Left hindlimb (tissue), 1 donor: ENCODE results near the gene ACTN4.

ENCODE experiments used
- DNase-seq: peaks from one replicate; pipeline ENCODE4 v3.0.0-alpha.2; 2018

ACTN4 gene

DNA sequence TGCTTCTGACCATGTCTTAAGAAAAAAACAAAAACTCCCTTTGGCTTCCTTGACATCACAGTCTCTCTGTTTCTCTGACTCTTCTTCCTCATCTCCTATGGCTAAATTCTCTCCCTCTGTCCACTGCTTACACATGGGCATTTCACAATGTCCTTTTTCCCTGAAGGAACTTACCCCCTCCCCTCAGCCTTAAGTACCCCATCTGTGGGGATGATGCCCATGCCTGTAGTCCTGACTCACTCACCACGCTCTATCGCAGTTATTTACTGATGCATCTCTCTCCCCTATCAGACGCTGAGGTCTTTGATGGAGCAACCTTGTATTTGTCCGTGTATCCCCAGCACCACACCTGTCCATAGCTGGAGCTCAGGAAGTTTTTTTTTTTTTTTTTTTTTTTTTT is 32.4 kb downstream of the ACTN4 start:
- DNase-seq, result no peak

DNA sequence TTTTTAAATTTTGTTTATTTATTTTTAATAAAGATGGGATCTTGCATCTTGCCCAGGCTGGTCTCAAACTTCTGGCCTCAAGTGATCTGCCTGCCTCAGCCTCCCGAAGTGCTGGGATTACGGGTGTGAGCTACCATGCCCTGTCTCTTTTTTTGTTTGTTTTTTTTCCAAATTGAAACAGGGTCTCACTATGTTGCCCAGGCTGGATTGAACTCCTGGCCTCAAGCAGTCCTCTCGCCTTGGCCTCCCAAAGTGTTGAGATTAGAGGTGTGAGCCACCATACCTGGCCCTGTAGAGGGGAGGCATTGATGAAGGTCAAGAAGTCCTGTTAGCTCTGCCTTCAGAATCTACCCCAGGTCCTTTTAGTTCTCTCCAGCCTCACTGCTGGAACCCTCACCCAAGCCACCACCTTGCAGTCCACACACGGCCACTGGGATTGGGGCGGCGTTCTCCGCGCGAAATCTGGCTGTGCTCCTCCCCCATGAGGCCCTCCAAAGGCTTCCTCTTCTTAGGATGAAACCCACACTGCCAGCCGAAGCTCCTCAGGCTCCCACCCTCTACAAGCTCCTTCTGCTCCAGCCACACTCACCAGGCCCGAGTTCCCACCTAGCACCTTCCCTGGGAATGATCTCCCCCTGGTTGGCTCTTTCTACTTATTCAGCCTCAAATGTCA is 34.9 kb downstream of the ACTN4 start:
- no peak for DNase-seq

DNA sequence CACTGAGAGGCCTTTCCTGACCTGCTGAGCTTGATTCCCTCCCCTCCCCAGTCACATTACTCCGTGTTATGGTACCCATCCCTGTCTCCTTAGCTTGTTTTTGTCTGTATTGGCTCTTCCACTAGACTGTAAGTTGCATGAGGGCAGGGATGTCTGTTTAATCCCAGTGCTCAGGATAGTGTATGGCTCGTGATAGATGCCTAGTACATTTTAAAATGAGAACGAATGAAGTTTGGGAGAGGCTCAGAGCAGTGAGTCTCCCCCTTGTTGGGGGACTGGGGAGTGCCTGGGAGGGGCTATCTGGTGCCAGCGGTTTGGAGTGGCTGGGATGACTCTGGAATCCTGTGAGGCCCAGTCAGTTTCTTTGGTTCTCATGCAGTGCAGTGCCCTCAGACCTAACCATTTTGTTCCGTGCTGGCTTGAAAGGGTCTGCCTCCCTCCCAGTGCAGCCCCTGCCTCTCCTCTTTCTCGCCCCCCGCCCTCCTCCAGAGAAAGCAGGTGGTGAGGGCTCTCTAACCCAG is 35.5 kb downstream of the ACTN4 start:
- no peak for DNase-seq

DNA sequence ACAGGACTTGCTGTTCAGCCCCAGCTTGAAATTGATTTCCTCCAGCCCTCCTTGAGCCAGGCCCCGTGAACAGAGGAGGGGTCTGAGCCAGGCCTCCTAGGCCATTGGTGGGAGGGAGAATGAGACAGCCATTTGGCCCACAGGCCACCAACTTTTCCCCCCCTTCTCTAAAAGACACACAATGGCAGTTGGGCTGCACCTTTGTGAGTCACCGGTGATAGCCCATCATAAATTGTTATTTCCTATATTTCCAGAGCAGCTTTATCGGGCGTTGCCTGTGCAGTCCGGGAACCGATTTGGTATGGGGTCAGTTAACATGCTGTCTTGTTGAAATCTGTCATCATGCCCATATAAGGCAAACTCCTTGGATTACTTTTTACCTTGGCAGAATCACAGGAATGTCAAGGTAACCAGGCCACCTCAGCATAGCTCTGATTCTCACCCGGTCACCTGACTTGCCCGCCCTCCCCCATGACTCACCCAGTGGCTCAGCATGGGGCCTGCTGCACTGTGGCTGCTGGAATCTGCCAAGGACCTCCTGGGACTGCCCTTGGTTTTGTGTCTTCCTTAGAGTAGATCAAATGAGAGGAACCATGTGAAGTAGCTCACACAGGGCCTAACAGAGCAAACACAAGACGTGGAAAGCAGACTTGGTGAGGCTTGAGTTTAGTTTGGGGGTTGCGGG is 36.1 kb downstream of the ACTN4 start:
- no peak for DNase-seq

- peak; percentile 72 for DNase-seq
Measured at GRCh38 chr19:38684078-38684861, 36.8 kb downstream of the ACTN4 start.

DNA sequence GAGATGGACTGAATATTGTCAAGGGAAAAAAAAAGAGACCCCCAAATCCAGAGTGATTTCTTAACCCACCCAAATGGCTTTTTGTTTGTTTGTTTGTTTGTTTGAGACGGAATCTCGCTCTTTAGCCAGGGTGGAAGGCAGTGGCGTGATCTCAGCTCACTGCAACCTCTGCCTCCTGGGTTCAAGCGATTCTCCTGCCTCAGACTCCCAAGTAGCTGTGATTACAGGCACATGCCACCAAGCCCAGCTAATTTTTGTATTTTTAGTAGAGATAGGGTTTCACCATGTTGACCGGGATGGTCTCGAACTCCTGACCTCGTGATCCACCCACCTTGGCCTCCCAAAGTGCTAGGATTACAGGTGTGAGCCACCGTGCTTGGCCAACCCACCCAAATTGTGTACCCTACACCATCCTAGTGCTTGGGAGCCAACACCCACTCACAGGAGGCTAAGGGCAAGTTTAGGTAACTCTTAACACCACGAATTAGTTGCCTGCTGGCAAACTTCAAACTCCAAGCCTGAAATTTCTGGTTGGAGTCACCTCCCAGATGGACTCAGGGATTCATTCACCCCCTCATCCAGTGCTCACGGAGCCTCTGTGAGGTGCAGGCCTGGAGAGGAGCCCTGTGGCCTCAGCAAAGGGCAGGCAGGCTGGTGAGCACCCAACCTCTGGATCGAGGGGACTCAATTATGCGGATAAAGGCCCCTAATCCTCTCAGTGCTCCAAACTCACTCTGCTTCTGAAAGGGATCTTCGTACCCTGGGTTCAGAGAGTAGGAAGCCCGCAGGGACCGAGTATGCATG is 37.6 kb downstream of the ACTN4 start:
- no peak for DNase-seq

DNA sequence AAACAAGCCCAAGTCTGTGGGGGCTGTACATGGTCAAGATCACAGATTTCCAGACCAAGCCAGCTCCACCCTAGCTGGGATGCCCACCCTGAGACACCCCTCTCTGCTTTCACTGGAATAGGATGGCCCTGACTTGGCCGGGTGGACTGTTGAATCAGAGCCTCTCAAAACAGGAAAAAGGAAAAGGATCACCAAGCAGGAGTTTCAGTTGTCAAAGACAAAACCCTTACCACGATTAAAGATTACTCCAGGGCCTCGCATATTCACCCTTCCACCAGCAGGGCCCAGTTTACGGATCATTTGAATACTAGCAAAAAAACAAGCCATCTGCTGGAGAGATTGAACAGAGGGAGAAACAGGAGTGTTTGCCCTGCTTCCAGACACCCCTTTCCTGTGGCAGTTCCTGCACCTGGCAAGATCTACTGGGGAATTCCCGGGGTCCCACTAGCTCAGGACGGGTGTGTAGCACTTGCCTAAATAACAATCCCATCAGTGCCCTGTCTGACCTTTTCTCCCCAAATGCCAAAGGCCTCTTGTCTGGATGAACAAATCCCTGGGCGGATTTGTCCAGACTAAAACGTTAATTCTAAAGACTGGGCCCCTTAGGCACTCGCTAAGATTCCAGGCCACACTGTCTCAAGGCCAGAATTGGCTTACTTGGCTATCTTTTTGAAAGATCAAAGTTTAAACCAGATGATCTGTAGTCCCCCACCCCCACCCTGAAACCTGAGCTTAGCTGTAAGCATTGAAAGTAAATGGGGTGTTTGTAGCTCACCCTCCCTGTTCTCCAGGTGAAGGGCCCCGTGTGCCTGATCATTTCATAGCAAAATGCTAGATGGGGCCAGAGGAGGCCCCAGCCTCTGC is 38.4 kb downstream of the ACTN4 start:
- no peak for DNase-seq

GRCh38 chr19:38686530-38686888 is 39.1 kb downstream of the ACTN4 start:
- no peak for DNase-seq

DNA sequence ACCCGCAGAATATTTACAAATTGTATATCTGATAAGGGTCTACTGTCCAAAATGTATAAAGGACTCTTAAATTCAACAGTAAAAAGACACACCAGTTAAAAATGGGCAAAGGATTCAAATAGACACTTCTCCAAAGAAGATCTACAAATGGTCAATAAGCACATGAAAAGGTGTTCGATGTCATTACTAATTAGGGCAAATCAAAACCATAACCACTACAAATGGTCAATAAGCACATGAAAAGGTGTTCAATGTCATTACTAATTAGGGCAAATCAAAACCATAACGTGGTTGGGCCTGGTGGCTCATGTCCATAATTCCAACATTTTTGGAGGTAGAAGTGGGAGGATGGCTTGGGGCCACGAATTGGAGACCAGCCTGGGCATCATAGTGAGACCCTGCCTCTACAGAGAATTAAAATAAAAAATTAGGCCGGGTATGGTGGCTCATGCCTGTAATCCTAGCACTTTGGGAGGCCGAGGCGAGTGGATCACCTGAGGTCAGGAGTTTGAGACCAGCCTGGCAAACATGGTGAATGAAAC is 40.5 kb downstream of the ACTN4 start:
- no peak for DNase-seq

DNA sequence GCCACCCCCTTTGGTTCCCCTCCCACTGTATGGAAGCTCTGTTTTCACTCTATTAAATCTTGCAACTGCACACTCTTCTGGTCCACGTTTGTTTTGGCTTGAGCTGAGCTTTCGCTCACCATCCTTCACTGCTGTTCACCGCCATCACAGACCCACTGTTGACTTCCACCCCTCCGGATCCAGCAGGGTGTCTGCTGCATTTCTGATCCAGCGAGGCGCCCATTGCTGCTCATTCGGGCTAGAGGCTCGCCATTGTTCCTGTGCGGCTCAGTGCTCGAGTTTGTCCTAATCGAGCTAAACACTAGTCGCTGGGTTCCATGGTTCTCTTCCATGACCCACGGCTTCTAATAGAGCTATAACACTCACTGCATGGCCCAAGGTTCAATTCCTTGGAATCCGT is 42.7 kb downstream of the ACTN4 start:
- no peak for DNase-seq

GRCh38 chr19:38690832-38691231 is 43.4 kb downstream of the ACTN4 start:
- no peak for DNase-seq

DNA sequence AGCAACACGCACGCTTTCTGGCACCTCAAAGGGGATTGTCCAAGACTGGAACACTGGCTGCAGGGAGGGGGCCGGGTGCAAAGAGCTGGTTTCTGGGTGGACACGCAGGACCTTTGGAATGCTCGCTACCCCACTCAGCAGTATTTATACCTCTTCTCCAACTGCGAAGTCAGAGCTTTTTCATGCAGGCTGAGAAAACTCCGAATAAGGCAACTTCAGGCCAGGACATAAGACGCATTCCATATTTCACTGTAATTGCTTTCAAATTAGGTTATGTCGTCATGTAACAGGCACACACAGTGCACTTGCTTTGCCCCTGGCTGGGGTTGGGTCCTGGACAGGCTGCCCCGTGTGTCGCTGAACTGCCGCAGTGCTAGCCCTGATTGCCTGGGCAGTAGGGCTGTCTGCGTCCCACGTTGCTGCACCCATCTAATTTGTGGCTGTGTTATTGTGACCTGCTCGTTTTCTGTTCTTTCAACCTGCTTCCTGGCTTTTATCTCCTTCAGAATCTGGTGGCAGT is 44.5 kb downstream of the ACTN4 start:
- no peak for DNase-seq

DNA sequence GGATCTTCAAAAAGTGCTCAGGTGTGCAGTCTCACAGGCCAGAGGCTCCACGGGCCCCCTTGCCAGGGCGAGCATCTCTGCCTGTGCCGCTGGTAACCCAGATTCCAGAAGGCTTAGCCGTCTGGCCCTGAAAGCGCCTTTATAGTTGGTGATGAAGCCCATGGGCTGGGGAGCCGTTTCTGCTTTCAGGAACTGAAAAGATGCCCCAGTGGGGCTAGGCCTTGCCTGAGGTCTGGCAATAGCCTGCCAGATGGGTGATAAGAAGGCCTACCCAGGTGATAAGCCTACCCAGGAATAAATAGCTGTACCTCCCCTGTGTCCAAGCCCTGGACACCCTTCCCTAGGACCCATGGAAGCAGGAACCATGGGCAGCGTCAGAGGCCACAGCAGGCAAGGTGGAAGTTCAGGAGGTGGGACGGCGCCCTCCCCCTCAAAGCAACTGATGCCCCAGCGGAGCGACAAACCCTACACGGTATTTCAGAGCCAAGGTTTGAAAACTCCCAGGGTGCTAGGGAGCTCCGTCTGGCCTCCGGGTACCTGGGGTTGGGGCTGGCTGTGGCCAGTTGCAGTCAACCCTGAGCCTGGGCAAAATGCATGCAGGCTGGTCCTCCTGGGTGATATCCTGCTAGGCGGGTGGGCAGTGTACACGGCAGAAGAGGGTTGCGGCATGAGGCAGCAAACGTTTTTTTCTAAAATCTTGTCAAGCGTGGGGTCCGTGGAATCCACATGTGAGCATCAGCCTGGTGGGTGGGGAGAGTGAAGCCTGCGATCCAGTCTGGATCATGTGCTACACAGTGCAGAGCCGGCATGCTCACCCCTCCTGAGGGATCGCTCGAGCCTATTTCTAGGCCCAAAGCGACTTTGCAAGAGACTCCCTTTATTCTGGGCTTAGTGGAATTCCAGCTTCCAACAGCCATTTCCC is 45.3 kb downstream of the ACTN4 start:
- DNase-seq, result no peak

DNA sequence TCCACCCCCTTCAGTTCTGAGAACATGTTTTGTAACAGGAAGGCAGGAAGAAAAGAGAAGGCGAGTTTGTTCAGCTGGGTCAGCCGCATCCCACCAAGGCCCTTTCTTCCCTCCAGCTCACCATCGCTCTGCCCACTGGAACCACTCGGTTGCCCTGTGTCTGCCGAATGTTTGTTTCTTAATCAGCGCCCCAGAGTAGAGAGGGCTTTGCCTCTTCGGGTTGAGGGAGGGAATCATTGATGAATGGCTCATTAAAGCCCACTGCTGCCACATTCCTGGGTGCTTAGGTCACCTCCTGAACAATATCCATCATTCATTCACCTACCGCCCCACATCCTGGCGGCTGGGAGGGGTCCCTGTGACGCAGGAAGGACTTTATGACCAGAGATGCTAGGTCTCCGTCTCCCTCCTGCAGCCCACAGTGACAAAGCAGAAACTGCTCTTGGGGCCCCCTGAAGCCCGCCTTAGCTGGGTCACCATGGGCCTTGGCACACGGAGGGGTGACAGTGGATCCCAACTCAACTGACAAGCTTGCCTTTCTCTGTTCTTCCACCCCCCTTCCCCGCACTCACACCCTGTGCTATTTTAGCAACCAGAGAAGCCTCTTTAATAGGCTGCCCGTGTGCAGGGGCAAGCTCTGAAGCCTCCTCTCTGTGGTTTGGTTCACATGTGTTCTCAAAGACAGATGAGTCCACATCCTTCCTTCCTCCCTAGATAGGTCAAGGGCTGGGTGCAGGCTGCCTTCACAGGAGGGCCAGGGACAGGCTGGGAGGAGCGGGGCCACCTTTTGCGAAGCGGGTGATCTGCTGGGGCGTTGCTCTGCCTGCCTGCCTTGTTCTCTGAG is 46.2 kb downstream of the ACTN4 start:
- DNase-seq, result peak; percentile 69

DNA sequence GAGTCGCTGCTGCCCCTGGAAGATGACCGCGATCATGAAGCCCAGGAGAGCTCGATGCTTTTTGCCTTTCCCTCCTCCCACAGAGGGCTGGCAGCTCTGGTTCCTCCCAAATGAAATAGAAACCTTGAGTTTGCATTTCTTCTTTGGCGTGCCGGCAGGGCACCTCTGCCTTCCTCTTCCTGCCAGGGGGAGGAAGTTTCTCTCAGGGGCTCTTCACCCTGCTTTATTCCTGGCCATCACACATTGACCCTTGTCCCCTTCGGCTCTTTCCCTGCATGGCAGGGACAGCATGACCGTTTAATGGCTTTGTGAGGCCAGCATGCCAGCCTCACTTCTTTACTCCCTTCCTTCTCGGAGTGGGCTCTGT is 47.9 kb downstream of the ACTN4 start:
- DNase-seq, result no peak

DNA sequence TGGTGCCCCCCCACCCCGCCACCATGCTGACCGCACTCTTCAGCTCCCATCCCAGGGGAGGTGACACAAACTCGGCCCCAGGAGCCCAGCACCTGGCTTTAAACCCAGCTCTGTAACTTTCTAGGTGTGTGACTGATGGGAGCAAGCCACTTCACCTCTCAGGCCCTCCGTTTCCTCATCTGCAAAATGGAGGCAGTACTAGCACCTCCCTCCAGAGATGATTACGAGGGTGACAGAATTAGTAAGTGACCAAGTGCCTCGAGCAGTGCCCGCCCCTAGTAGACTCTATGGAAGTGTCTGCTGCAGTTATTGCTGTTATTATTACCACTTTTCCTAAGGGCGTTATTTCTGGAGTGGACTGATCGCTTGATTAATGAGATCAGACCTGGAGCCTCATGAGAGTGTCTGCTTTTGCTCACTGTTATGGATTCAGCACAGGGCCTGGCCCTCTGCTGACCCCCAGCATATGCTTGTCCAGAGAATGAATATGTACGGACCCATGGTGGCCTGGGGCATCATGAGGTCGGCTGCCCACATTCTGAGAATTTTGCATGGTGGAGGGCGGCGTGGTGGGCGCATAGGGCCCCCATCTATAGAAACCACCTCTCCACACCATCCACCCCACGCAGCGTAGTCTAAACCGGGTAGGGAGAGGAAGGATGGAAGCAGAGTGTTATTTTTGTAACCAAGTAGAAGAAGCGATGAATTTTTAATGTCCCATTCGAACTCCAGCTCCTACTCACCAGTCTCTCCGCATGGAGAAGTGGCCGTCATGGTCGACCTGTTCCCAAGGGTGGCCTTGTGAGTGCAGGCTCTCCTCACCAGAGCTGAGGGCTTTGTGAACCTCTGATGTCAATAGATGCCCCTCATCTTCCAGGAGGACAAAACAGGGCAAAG is 48.6 kb downstream of the ACTN4 start:
- DNase-seq, result no peak

- DNase-seq, result no peak
Measured at GRCh38 chr19:38696729-38697055, 49.2 kb downstream of the ACTN4 start.

- no peak for DNase-seq
Measured at GRCh38 chr19:38697197-38697596, 49.7 kb downstream of the ACTN4 start.
